ENCODE results near the gene SNAPC1.

DNA sequence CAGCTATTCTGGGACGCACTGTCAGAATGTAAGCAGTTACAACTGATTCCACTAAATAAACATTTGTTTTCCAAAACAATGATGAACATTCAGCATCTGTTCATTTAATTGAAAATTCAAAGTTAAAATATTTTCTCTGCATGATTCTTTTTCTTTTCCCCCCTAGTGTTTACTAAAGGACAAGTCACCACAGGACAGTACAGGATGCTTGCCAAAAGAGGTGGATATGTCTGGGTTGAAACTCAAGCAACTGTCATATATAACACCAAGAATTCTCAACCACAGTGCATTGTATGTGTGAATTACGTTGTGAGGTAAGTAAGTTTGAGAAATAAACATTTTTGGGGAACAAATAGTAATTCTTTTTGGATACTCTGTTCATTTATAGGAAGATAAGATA is 28.2 kb upstream of the SNAPC1 start:
- TF ChIP-seq, protein P1, sequence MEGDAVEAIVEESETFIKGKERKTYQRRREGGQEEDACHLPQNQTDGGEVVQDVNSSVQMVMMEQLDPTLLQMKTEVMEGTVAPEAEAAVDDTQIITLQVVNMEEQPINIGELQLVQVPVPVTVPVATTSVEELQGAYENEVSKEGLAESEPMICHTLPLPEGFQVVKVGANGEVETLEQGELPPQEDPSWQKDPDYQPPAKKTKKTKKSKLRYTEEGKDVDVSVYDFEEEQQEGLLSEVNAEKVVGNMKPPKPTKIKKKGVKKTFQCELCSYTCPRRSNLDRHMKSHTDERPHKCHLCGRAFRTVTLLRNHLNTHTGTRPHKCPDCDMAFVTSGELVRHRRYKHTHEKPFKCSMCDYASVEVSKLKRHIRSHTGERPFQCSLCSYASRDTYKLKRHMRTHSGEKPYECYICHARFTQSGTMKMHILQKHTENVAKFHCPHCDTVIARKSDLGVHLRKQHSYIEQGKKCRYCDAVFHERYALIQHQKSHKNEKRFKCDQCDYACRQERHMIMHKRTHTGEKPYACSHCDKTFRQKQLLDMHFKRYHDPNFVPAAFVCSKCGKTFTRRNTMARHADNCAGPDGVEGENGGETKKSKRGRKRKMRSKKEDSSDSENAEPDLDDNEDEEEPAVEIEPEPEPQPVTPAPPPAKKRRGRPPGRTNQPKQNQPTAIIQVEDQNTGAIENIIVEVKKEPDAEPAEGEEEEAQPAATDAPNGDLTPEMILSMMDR (IDR thresholded peaks at IDR 0.05; ENCODE audit: extremely low read depth in 1 of 2, insufficient read depth in 1 of 2, low read depth in 1 of 2, low read length in 2 of 2) = no peak
- no peak for TF ChIP-seq JUN (IDR thresholded peaks at IDR 0.05; ENCODE audit: borderline replicate concordance, insufficient read depth, insufficient read length, low read depth)

Measured in endothelial cell of umbilical vein (primary cell).